GM11168 (cell line): ENCODE results near the gene ASPN.

ENCODE experiments used
- in situ Hi-C: fragments of 300-500 bp; cut with MboI; formaldehyde crosslinking; loops from one replicate; pipeline ENCODE4 v1.12.0; 2022; ENCODE audit warnings: low sequenced_read_pairs; ENCODE audit not compliant: unreplicated experiment

The ASPN gene

DNA sequence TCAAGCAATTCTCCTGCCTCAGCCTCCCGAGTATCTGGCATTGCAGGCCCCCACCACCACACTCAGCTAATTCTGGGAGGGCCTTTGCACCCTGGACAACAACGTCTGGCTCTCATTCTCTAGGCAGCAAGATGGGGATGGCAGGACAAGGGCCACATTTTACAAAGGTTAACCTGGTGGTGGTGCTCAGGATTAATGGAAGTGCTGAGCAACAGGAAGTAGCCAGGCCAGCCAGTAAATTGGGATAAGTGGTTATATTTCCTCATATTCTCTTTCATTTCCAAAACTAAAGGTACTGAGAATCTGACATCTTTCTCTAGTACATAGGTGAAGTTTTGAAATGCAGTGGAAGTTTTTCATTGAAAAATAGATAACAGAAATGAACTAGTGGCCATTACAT is 24.7 kb upstream of the ASPN start:
- in situ Hi-C loops, result loop anchor here (25.0 kb wide), 1 partner anchor 280 kb away; no protein-coding TSS in a partner anchor

DNA sequence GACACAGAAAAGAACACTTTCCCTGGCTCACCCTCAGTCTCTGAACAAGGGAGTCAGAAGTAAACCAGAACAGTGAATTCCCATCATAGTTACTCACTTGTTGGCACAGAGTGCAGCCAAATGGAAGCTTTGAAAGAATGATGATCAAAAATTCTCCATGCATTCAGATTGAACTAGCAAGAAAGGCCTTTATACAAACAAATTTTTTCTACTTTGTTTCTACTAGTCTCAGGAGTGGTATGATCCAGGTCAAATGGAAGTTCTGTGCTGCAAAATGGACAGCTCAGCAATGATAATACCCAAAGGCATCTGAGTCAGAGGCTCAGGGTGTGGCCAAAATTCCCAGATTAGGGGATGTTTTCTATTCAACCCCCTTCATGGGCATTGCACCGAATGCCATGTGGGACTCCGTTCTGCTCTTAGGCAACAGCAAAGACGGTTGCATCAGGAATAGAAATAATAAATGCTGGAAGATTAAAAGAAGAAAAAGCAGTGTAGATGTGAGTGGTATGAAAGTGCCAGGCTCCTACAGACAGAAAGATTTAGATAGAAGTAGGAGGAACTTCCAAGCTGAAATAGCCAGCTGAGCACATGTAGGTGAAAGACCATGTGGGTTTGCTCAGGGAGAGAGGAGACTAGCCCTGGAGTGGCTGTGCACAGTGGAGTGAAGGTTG is 24.0 kb upstream of the ASPN start:
- in situ Hi-C loops, result loop anchor here (25.0 kb wide), 1 partner anchor 281 kb away; no protein-coding TSS in a partner anchor

DNA sequence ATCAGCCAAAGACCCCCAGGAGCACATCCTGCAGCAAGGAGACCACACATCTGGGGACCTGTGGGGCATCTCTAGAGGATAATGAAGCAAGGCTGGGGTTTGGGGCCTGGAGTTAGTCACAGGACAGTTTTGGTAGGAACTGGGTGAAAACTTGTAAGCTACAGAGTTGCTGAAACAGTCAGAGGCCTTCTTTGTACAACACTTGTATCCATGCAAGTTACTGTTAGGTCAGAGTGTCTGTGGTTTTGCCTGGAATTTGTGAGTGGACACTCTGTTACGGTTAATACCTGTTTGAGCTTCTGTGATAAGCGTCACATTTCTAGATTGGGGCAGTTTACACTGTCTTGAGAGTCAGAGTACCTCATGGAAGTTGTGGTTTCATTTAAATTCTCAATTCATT is 22.6 kb upstream of the ASPN start:
- in situ Hi-C loops, result loop anchor here (25.0 kb wide), 1 partner anchor 282 kb away; no protein-coding TSS in a partner anchor

DNA sequence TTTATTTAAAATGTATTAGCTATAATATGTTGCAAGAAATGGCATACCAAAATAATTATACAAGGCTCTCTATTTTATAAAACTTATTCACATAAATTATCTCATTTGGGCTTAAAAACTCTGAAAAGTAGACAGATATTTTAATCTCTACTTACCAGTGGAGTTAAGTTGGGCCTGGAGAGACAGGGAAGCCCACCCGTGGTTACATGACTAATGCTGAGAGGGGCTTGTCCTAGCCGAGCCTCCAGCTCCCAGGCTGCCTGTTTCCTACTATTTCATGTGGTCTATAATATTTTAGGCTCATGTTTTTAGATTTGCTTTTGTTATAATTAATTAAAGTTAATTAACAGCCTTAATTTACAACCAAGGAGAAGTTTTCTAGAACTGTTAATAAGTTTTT is 20.9 kb upstream of the ASPN start:
- in situ Hi-C loops, result loop anchor here (25.0 kb wide), 1 partner anchor 284 kb away; no protein-coding TSS in a partner anchor

DNA sequence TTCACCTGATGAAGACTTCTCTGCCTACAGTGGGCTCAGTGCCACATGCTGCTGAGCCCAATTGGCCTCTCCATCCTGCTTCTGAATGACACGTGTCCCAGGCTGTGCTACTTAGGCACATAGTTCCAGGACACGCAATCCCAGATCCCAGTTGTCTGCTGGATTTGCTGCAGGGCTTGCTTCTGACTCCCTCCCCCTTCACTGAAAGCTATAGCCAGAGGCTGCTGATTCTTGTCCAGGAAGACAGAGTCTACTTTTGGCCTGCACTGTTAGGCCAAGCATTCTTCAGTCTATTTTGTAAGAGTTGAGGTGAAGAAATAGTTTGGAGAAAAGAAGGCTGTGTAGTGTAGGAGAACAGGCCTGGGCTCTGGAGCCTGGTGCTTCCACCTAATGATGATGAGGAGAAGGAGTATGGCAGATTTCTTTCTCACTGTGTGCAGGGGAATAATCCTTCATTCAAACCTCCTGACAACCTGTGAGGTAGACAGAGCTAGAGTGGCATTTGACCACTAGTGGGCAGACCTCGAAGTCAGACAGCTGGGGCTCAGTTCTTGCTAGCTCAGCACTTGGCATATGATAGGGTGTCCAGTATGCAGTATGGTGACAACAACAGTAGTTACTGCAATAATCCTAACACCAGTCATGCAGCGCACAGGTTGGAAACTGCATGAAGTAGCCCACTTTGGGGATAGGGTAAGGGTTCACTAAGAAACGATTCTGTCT is 19.5 kb upstream of the ASPN start:
- in situ Hi-C loops, result loop anchor here (25.0 kb wide), 1 partner anchor 285 kb away; no protein-coding TSS in a partner anchor

DNA sequence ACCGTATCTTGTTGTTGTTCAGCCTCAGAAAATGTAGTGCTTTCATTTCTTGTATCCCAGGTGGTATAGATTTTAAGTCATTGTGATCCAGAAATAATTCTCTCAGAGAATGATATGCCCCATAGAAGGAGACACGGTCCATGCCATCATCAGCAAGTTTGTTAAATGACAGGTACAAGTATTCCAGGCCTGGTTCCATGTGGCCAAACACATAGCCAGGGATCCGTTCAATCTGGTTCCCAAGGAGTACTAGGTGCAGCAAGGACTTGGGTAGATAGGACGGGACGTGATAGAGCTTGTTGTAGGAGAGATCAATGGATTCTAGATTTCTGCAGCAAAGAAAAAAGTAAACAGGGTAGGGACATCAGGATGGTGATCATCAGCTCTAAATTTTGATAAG is 18.4 kb upstream of the ASPN start:
- in situ Hi-C loops, result loop anchor here (25.0 kb wide), 1 partner anchor 287 kb away; no protein-coding TSS in a partner anchor

DNA sequence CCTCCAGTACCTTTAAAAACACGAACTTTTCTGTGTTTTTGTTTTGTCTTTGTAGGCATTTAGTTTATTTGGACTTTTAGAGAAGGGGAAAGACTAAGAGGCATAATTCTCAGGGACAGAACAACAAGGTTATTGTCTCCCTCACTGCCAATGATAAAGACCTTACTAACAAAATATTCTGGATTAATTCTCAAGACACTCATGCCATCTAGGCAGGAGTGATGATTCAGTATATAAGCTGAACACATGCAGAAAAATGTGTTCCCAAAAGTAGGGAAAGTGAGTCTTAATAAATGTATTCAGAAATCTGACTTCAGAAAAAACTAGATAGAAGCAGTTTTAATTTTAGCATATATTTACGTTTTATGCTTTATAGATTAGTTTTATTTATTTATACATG is 17.4 kb upstream of the ASPN start:
- in situ Hi-C loops, result loop anchor here (25.0 kb wide), 1 partner anchor 288 kb away; no protein-coding TSS in a partner anchor

DNA sequence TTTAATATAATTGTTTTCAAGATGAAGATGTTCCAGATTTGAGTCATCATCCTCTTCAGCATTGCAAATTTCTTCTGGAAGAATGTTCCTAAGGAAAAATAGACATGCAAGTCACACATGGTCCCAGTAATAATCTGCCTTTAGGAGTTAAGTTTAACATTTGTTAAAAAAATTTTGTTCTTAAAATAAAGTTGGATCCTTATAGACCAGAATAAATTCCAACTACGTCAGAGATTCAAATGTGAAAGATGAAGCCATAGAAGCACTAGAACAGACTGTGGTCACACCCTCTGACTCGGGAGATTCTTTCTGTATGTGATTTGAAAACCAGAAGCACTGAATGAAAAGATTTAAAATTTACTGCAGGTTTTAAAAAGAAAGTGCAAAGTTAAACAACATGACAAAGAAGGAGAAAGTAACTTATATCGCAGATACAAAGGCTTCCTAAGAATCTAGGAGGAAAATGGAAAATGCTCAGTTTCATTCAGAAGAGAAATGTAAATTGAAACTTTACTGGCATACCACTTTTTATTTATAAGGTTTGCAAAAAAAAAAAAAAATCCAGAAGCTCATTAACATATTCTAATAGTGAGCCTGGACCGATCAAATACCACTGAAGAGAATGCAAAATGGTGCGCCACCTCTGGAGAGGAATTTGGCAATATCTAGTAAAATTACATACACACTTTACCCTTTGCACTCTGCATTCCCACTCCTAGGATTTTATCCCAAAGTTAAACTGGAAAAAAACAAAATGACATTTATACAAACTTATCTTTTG is 14.3 kb upstream of the ASPN start:
- in situ Hi-C loops, result no loop called here

DNA sequence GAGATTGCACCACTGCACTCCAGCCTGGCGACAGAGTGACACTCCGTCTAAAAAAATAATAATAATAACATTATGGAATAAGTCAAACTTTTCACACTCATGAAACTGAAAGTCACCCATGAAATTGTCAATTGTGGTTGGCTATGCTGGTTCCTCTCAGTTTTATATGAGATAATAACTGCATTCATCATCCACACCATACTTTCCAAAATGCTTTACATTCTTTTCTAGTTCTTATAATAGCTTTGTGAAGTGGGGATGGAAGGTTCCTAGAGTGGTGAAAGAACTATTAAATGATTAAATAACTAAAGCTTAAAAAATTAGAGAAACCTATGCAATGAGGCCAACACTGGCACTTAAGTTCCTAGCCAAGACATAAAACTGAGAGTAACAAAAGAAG is 12.6 kb upstream of the ASPN start:
- in situ Hi-C loops, result no loop called here

DNA sequence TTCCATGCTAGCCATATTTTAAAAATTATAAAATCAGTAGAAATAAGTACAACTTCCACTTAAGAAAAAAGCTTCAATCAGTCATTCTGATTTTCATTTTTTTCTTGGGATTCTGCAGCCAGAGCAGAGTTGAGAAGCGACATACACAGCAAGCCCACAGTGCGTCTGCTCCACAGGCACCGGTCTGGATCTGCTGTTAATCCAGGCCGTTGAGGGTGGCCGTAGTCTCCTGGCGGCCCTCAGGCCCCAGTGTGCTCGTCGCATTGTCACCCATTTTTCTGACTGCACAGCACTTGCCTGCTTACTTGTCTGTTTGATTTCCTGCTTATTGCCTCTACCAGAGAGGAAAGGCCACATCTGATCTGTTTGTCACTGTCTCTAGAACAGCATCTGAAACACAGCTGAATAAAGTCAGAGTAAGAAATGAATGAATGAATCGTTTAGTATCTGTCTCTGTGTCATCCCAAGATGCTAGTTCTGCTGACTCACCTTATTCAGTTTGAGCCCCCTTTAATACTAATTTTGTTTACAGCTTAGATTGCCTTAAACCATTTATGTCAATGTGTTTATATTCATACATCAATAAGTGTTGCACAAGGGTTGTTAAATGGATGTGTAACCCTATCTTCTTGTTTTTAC is 11.6 kb upstream of the ASPN start:
- in situ Hi-C loops, result no loop called here

DNA sequence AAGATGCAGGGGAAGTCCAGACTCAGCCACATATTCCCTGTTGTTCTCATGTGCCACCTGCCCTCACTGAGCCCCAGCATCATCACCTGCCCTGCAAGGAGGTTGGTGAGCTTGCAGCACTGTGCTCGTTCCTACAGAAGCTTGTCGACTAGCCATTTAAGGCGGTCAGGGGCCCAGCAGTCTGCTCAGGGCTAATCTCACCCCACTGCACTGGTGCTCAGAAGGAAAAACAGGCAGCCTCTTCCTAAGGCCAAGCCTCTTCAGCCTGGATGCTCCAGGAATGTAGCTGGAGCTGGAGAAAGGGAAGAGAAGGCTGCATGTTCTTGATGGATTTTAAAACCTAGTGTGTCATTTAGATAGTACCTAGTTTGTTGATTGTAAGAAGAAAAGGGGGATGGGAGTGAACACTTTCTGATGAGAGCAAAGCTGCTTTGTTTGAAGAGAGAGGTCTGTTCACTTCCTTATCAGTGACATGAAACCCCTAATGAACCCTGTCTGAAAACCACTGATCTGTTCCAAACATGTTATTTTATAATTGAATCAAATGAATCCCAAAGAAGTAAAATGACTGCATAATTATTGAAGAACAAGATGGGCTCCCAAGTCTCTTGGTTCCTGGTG is 10.6 kb upstream of the ASPN start:
- in situ Hi-C loops, result no loop called here

DNA sequence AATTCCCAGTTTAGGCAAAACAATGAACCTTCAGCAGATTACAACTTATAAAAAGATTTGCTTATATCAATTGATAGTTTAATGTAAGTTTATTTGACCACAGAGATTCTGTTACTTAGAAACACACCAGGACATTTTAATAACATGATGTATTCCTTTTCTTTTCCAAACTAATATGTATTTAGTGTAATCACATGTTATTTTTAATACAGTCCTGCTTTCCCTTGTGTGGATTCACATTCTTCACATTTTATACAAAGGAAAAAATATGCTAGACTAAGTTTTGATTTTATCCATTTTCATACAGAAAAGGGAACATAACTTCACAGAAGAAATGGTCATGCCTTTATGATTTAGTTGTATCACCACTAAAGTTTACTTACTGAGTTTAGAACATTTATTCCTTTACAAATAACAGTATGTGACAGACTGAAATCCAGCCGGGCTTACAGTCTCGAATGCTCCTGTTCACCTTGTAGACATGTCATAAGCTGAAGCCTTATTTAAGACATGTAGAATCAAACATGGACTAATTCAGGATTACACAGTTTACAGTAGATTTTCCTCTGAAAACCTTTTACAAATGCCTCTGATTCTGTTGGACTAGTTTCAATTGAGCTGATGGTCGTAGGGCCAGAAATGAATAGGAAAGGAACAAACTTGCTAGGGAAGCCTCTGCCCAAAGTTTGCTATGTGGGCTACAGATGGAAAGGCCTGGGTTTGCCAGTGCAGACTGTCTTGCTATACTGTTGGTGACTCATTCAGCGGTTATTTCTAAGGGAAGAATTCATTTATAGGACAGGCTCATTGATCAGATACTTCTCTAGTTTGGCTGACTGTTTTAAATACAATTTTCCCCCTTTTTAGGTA is 6.6 kb upstream of the ASPN start:
- in situ Hi-C loops, result no loop called here

DNA sequence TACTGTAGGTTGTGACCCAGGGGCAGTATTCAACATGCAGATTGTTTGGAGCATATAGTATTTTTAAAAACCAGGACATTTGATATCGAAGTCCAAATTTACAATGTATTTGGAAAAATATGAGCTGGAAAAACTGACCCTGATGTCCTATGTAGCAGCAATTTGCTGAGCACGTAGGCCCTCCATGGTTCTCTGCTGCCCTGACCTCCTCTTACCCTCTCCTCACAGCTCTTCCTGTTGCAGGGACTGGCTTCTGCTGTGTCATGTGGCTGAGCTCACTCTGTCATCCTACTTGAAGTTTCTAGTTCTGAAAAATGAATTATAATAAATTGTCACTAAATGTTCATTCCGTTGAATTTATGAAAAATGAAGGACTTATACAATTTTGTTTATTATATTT is 4.1 kb upstream of the ASPN start:
- in situ Hi-C loops, result no loop called here

DNA sequence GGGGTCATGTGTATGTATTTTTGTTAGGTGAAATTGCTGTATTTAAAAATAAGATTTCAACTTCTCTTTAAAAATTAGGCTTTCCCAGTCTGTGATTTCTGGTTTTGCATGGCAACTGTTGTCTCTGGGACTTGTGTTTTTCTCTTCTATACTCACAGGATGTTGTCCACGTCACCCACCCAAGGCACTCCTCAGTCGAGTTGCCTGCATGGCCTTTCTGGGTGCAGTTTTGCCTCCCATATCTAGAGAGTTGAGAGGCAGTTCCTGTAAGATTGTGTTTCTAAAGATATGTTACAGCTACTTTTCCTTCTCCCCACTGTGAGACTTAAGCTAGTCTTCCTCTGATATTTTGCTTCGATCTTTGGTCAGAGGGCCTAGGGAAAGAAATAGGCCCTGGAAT is 2.3 kb upstream of the ASPN start:
- in situ Hi-C loops, result no loop called here

DNA sequence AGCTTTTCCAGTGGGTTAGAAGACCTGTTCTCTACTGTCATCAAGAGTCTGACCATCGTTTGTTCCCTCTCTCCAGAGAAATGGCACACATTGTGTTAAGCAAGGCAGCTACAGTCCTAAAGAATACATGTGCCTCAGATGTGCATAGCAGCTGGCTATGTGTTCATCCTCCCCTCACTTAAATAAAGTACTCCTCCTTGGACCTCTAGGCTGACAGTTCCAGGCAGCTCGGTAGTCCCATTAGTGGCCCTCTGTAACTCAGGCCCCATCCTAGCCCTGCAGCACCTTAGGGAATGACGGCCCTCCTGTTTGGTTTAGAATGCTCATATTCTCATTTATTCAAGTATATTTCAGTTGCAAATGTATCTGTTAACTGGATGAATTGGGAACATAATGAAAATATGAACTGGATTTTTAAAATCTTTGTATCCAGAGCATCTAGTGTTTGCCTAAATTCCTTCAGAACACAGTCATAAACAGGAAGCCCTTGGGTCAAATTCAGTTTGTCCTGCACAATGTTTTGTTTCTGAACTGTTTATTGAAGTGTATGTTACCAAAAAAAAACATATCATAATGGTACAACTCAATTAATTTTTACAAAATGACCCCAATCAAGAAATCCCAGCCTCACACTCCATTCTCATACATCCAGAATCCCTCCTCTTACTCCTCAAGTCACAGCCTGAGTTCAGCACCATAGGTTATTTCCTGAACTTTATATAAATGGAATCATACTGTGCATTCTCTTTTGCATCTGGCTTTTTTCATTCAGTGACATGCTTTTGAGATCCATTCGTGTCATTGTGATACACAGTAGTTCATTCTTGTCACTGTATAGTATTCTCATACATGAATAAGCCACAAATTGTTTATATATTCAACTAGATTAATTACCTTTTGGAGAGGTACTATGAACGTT is 1.6 kb upstream of the ASPN start:
- in situ Hi-C loops, result no loop called here

DNA sequence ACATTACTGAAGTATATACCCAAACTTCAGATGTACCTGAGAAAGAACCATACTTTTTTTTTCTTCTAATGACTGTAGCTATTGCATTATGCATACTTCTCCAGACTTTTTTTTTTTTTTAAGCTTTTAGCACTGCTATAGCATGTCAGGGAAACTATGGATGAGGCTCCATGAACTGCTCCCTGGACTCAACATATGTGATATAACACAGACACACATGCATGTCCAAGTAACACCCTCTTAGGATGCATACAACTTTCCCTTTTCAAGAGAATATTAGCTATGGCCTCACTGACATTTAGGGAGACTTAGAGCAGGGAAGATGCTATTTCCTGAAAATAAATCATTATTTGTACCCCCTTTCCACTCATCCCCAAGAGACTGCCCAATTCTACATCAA is 499 bp upstream of the ASPN start:
- in situ Hi-C loops, result no loop called here

DNA sequence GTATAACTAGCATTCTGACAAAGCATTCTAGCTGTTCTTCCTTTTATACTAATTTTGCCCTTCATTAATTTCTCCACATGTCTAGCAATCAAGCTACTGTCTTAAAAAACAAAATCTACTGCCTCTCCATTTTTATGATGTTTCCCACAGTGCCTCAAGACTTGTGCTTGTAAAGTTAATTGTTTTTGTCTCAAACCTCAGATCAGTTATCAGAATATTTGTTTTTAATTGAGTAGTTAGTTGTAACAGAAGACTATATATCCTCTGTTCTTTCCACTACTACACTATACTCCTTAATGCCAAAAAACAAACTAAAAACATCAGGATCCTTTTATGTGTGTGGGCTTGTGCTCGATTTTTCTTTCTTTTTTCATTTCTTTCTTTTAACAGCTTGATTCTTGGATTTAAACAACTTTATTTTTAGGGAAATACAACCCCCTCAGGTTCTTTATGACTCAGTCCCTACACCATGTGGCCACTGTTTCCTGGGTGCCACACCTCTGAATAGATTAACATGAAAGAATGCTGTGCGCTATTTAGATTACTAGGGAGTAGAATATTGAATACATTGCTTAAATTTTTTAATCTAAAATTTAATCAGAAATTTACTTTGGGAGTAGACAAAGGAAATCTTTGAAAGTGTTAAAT is 1.2 kb downstream of the ASPN start:
- in situ Hi-C loops, result no loop called here
